C4-2B (cell line): Measurements from ENCODE around the gene CEP164.

ENCODE experiments used
- ZFX ChIP-seq: fragments of 450-650 bp; IDR thresholded peaks from 2 replicates; pipeline ENCODE4 v1.6.1; 2017
- TF ChIP-seq, protein P1 (sequence below): fragments of 450-650 bp; conservative IDR thresholded peaks from 2 replicates; pipeline ENCODE4 v1.5.1; 2017; ENCODE audit warnings: mild to moderate bottlenecking

DNA sequence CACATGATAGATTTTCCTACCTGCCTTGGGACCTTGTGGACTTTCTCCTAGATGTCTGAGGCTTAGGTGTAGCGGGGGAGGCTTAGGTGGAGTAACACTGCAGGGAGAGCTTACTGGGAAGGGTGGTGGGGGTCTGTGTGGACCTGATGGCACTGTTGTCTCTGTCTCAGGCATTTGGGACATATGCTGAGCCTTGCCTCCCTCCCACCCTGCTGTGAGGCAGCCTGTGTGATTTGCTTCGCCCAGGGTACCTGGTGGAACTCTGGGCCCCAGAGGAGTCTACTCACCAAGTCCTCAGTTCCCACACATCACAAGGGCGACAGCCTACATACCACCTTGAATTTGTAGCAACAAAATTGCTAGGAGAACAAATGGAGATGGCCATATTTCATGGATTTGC lies 80.7 kb downstream of the CEP164 start:
- TF ChIP-seq, protein P1, sequence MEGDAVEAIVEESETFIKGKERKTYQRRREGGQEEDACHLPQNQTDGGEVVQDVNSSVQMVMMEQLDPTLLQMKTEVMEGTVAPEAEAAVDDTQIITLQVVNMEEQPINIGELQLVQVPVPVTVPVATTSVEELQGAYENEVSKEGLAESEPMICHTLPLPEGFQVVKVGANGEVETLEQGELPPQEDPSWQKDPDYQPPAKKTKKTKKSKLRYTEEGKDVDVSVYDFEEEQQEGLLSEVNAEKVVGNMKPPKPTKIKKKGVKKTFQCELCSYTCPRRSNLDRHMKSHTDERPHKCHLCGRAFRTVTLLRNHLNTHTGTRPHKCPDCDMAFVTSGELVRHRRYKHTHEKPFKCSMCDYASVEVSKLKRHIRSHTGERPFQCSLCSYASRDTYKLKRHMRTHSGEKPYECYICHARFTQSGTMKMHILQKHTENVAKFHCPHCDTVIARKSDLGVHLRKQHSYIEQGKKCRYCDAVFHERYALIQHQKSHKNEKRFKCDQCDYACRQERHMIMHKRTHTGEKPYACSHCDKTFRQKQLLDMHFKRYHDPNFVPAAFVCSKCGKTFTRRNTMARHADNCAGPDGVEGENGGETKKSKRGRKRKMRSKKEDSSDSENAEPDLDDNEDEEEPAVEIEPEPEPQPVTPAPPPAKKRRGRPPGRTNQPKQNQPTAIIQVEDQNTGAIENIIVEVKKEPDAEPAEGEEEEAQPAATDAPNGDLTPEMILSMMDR: no peak
- TF ChIP-seq ZFX: no peak
